HCT116 (cell line): ENCODE results near the gene LKAAEAR1. TPM values are rescaled to one million over a fixed set of nuclear protein-coding genes. Genes with fewer than 3 reads are reported as not detected.

Experiments
- ATAC-seq: fragments of 200-7000 bp; cut with Tn5 transposase; 2 replicates; pipeline ENCODE4 v1.9.1; 2020; ENCODE audit warnings: mild to moderate bottlenecking, moderate library complexity
- BruUV-seq: library from RNA; stranded (reverse); fragments of 400-500 nt; replicated peaks from 2 replicates; lab custom pipeline; 2021; lab: Mats Ljungman, UMichigan
- CTCF ChIA-PET: fragments of 300-600 bp; sonication (Branson Sonifier 250); formaldehyde crosslinking; loops from one replicate; lab custom pipeline; 2021; ENCODE audit warnings: antibody characterized with exemption; lab: Charles Lee
- POLR2A ChIA-PET: fragments of 300-600, 350-600 bp; sonication (Branson Sonifier 250); formaldehyde crosslinking; loops from one replicate; lab custom pipeline; 2021; ENCODE audit warnings: antibody characterized with exemption; lab: Charles Lee
- RAD21 ChIA-PET, 2 experiments: fragments of 300-600 bp; sonication (Branson Sonifier 250); formaldehyde crosslinking; loops; one replicate each; lab custom pipeline; 2023; ENCODE audit warnings: low total read pairs in 2 of 2; ENCODE audit not compliant: uncharacterized antibody in 2 of 2, unreplicated experiment in 2 of 2, low non-redundant PET in 1 of 2; lab: Charles Lee
- DNase-seq: peaks from one replicate; pipeline ENCODE4 v3.0.0-alpha.2; 2010; ENCODE audit warnings: low read depth, low spot score
- H2AFZ ChIP-seq: fragments of 200-600 bp; shearing (Covaris generic), sonication (generic); 2 replicates; pipeline ENCODE4 v1.6.1; 2017; ENCODE audit warnings: low read depth, mixed run types, mixed read lengths, antibody characterized with exemption, low read length; ENCODE audit not compliant: poor library complexity, severe bottlenecking
- H3K27ac ChIP-seq: 2 replicates; pipeline ENCODE4 v1.5.1; 2012; ENCODE audit warnings: low read depth, low read length
- H3K27me3 ChIP-seq: fragments of 200-600 bp; sonication (generic); 2 replicates; pipeline ENCODE4 v1.6.1; 2016; ENCODE audit warnings: mixed run types, low read length, mixed read lengths; ENCODE audit not compliant: insufficient read depth
- H3K36me3 ChIP-seq, 2 experiments: fragments of 200-500 bp in 1 of 2; fragments of 200-600 bp in 1 of 2; sonication (Bioruptor generic) in 1 of 2; sonication (generic) in 1 of 2; 2 replicates each; pipeline versions ENCODE4 v1.5.1 to v1.6.1; 2014 to 2016; ENCODE audit warnings: low read length in 2 of 2, inconsistent platforms in 1 of 2, mixed read lengths in 1 of 2, mixed run types in 1 of 2; ENCODE audit not compliant: insufficient read depth in 2 of 2, control insufficient read depth in 1 of 2
- H3K4me1 ChIP-seq, 2 experiments: fragments of 200-600 bp in 1 of 2; sonication (generic) in 1 of 2; 2 replicates each; pipeline versions ENCODE4 v1.5.1 to v1.6.1; 2012 to 2017; ENCODE audit warnings: low read length in 2 of 2, inconsistent platforms in 1 of 2, mild to moderate bottlenecking in 1 of 2, mixed read lengths in 1 of 2, mixed run types in 1 of 2, moderate library complexity in 1 of 2; ENCODE audit not compliant: insufficient read depth in 2 of 2, control insufficient read depth in 1 of 2
- H3K4me2 ChIP-seq: fragments of 200-600 bp; sonication (generic); 2 replicates; pipeline ENCODE4 v1.6.1; 2017; ENCODE audit warnings: mixed run types, low read length, mixed read lengths
- H3K4me3 ChIP-seq, 2 experiments: fragments of 200-600 bp in 1 of 2; sonication (generic) in 1 of 2; replicated peaks in 1 of 2; 2 replicates each; pipeline ENCODE4 v1.5.1; 2011 to 2016; ENCODE audit warnings: low read length in 2 of 2, control low read depth in 1 of 2, low read depth in 1 of 2, mild to moderate bottlenecking in 1 of 2, mixed read lengths in 1 of 2, mixed run types in 1 of 2
- H3K79me2 ChIP-seq: fragments of 200-600 bp; sonication (generic); 2 replicates; pipeline ENCODE4 v1.6.1; 2017; ENCODE audit warnings: mild to moderate bottlenecking, mixed run types, low read length, moderate library complexity, mixed read lengths; ENCODE audit not compliant: insufficient read depth
- H3K9ac ChIP-seq: fragments of 200-600 bp; sonication (generic); 2 replicates; pipeline ENCODE4 v1.6.1; 2016; ENCODE audit warnings: low read length, mixed read lengths
- H3K9me2 ChIP-seq: fragments of 200-600 bp; sonication (generic), shearing (Covaris generic); 2 replicates; pipeline ENCODE4 v1.6.1; 2017; ENCODE audit warnings: mixed run types, mild to moderate bottlenecking, moderate library complexity; ENCODE audit not compliant: insufficient read depth
- H3K9me3 ChIP-seq, 2 experiments: fragments of 200-500 bp in 1 of 2; fragments of 200-600 bp in 1 of 2; sonication (Bioruptor generic) in 1 of 2; sonication (generic) in 1 of 2; 2 replicates each; pipeline ENCODE4 v1.6.1; 2014 to 2017; ENCODE audit warnings: low read length in 2 of 2, mixed read lengths in 2 of 2, inconsistent platforms in 1 of 2, low read depth in 1 of 2, mild to moderate bottlenecking in 1 of 2, mixed run types in 1 of 2, moderate library complexity in 1 of 2; ENCODE audit not compliant: control insufficient read depth in 1 of 2, insufficient read depth in 1 of 2
- H4K20me1 ChIP-seq: fragments of 200-600 bp; sonication (generic), shearing (Covaris generic); 2 replicates; pipeline ENCODE4 v1.6.1; 2017; ENCODE audit warnings: mixed run types, mild to moderate bottlenecking, moderate library complexity; ENCODE audit not compliant: insufficient read depth
- CBX3 ChIP-seq: IDR thresholded peaks from 2 replicates; pipeline ENCODE4 v1.6.1; 2012; ENCODE audit warnings: low read depth
- CEBPB ChIP-seq: IDR thresholded peaks from 2 replicates; pipeline ENCODE4 v1.6.1; 2012; ENCODE audit warnings: low read depth
- EGR1 ChIP-seq: IDR thresholded peaks from 2 replicates; pipeline ENCODE4 v1.6.1; 2012; ENCODE audit warnings: low read depth
- ELF1 ChIP-seq: IDR thresholded peaks from 2 replicates; pipeline ENCODE4 v1.6.1; 2012; ENCODE audit warnings: low read depth, borderline replicate concordance
- EZH2phosphoT487 ChIP-seq: fragments of 200-600 bp; IDR thresholded peaks from 2 replicates; pipeline ENCODE4 v1.6.1; 2018; ENCODE audit warnings: antibody characterized with exemption, borderline replicate concordance
- JUND ChIP-seq: IDR thresholded peaks from 2 replicates; pipeline ENCODE4 v1.6.1; 2012
- POLR2A ChIP-seq: IDR thresholded peaks from 2 replicates; pipeline ENCODE4 v1.7.0; 2011; ENCODE audit warnings: borderline replicate concordance; ENCODE audit not compliant: insufficient read depth, insufficient read length; ENCODE audit errors: extremely low read depth
- POLR2AphosphoS5 ChIP-seq: IDR thresholded peaks from 2 replicates; pipeline ENCODE4 v1.6.1; 2011; ENCODE audit warnings: mild to moderate bottlenecking, low read depth, low read length, moderate library complexity
- SIN3A ChIP-seq: IDR thresholded peaks from 2 replicates; pipeline ENCODE4 v1.6.1; 2012; ENCODE audit warnings: low read depth
- SP1 ChIP-seq: IDR thresholded peaks from 2 replicates; pipeline ENCODE4 v1.6.1; 2012; ENCODE audit warnings: low read depth
- SRF ChIP-seq: IDR thresholded peaks from 2 replicates; pipeline ENCODE4 v1.6.1; 2012; ENCODE audit warnings: low read depth
- TCF7L2 ChIP-seq: IDR thresholded peaks from 2 replicates; pipeline ENCODE4 v1.7.0; 2011; ENCODE audit warnings: borderline replicate concordance, inconsistent platforms; ENCODE audit not compliant: insufficient read depth, insufficient read length; ENCODE audit errors: extremely low read depth
- ZFX ChIP-seq: fragments of 450-650 bp; IDR thresholded peaks from 2 replicates; pipeline ENCODE4 v1.6.1; 2017
- ZNF274 ChIP-seq: fragments of 200-500 bp; sonication (Bioruptor generic); IDR thresholded peaks from 2 replicates; pipeline ENCODE4 v1.6.1; 2014; ENCODE audit warnings: mild to moderate bottlenecking, low read depth, low read length, inconsistent platforms
- intact Hi-C: fragments of 100-400 bp; cut with micrococcal nuclease; formaldehyde crosslinking; loops from 2 replicates; pipeline ENCODE4 v1.10.0; 2022
- total RNA-seq: library from RNA; stranded (reverse); gene quantifications from one replicate; pipeline ENCODE4 v1.2.1, GENCODE V29; 2021; ENCODE audit not compliant: unreplicated experiment
- TF ChIP-seq, protein P1 (sequence below): IDR thresholded peaks from 2 replicates; pipeline ENCODE4 v1.6.1; 2012; ENCODE audit warnings: low read depth
- TF ChIP-seq, protein P2 (sequence below), 3 experiments: fragments of 200-600 bp in 1 of 3; sonication (generic) in 1 of 3; IDR thresholded peaks in 2 of 3; conservative IDR thresholded peaks in 1 of 3; 2 replicates each; pipeline ENCODE4 v1.5.1; 2012 to 2017; ENCODE audit warnings: low read depth in 2 of 3, low read length in 2 of 3, antibody characterized with exemption in 1 of 3, borderline replicate concordance in 1 of 3, control low read depth in 1 of 3, mild to moderate bottlenecking in 1 of 3, mixed read lengths in 1 of 3, mixed run types in 1 of 3, moderate library complexity in 1 of 3; ENCODE audit not compliant: insufficient read depth in 1 of 3
- TF ChIP-seq, protein P3 (sequence below): IDR thresholded peaks from 2 replicates; pipeline ENCODE4 v1.6.1; 2012
- TF ChIP-seq, protein P4 (sequence below): IDR thresholded peaks from 2 replicates; pipeline ENCODE4 v1.6.1; 2012

Gene LKAAEAR1
- total RNA-seq, 1 experiment from 2014 or later, result not detected

DNA sequence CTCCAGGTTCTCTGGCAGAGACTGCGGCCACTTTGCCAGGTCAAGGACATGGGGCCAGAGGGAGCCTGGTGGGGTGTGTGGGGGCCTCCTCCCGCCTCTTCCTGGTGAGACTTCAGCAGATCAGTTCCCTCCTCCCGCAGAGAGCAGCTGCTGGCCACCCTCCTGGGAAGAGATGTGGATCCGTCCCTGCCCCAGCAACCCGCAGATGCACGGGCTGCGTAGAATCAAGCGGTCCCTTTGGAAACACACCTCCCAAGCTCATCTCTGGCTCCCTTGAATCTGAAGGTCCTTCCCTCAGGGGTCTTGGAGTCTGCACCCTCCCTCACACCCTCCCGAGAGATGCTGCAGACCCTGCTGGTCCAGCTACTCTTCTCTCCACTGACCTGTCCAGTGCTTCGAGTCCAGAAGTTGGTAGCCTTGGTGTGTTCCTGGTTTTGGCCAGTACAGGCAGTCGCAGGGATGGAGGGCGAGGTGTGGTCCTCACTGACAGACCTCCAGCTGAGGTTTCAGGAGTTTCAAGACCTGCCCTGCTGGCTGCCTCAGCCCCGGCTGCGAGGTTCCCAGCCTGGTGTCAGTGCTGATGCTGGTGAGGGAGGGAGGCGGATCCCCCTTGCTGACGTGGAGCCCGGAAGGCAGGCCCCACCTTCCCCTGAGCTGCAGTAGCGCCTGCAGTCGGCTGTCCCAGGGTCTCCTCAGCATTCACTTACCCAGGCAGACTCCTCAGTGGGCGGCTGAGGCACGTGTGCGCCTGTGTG is 23.0 kb upstream of the LKAAEAR1 start, which contains the start of gene NPBWR2:
Gene NPBWR2, minus strand, starts transcription at position 585 of the 755 bp plus-strand sequence. CDS start 734 bp downstream, outside the sequence.
- no peak for ATAC-seq
- RAD21 ChIA-PET, result no interaction called here

More for the DNA sequence above, 23.0 kb upstream of the LKAAEAR1 start, which contains the start of gene NPBWR2:
- Histone ChIP-seq H3K9ac (no peak within 1 kb of the TSS), H3K4me3 (no peak within 1 kb of the TSS), H3K36me3 (no peaks in the 10 kb centered on the region), H3K27me3 (no peaks in the 10 kb centered on the region), H4K20me1 (no peaks in the 10 kb centered on the region), H3K9me3 (no peaks in the 10 kb centered on the region), H3K27ac (no peak within 1 kb of the TSS), H3K79me2 (no peaks in the 10 kb centered on the region), H3K4me2 (no peak within 1 kb of the TSS), H3K4me1 (peaks cover 0 to 6% of the 10 kb centered on the region in 2 experiments; a peak in 1 of 4 replicates), H3K9me2 (no peaks in the 10 kb centered on the region), H2AFZ (no peak within 1 kb of the TSS)
- TF ChIP-seq, protein P1, sequence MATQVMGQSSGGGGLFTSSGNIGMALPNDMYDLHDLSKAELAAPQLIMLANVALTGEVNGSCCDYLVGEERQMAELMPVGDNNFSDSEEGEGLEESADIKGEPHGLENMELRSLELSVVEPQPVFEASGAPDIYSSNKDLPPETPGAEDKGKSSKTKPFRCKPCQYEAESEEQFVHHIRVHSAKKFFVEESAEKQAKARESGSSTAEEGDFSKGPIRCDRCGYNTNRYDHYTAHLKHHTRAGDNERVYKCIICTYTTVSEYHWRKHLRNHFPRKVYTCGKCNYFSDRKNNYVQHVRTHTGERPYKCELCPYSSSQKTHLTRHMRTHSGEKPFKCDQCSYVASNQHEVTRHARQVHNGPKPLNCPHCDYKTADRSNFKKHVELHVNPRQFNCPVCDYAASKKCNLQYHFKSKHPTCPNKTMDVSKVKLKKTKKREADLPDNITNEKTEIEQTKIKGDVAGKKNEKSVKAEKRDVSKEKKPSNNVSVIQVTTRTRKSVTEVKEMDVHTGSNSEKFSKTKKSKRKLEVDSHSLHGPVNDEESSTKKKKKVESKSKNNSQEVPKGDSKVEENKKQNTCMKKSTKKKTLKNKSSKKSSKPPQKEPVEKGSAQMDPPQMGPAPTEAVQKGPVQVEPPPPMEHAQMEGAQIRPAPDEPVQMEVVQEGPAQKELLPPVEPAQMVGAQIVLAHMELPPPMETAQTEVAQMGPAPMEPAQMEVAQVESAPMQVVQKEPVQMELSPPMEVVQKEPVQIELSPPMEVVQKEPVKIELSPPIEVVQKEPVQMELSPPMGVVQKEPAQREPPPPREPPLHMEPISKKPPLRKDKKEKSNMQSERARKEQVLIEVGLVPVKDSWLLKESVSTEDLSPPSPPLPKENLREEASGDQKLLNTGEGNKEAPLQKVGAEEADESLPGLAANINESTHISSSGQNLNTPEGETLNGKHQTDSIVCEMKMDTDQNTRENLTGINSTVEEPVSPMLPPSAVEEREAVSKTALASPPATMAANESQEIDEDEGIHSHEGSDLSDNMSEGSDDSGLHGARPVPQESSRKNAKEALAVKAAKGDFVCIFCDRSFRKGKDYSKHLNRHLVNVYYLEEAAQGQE, result no peak
- TF ChIP-seq JUND (no peak), SP1 (no peak), CBX3 (no peak), EZH2phosphoT487 (no peak), SRF (no peak), SIN3A (no peak), POLR2AphosphoS5 (no peak), EGR1 (no peak), POLR2A (no peak), ZNF274 (no peak), CEBPB (no peak), ZFX (no peak), TCF7L2 (no peak), ELF1 (no peak)
- TF ChIP-seq, protein P2, sequence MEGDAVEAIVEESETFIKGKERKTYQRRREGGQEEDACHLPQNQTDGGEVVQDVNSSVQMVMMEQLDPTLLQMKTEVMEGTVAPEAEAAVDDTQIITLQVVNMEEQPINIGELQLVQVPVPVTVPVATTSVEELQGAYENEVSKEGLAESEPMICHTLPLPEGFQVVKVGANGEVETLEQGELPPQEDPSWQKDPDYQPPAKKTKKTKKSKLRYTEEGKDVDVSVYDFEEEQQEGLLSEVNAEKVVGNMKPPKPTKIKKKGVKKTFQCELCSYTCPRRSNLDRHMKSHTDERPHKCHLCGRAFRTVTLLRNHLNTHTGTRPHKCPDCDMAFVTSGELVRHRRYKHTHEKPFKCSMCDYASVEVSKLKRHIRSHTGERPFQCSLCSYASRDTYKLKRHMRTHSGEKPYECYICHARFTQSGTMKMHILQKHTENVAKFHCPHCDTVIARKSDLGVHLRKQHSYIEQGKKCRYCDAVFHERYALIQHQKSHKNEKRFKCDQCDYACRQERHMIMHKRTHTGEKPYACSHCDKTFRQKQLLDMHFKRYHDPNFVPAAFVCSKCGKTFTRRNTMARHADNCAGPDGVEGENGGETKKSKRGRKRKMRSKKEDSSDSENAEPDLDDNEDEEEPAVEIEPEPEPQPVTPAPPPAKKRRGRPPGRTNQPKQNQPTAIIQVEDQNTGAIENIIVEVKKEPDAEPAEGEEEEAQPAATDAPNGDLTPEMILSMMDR (IDR thresholded peaks at IDR 0.05 in 2 of 3, conservative IDR thresholded peaks at IDR 0.05 in 1 of 3; ENCODE audit: borderline replicate concordance in 1 of 3, insufficient read depth in 1 of 3, low read depth in 2 of 3, low read length in 2 of 3), result no peak
- TF ChIP-seq, protein P3, sequence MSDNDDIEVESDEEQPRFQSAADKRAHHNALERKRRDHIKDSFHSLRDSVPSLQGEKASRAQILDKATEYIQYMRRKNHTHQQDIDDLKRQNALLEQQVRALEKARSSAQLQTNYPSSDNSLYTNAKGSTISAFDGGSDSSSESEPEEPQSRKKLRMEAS, result no peak
- TF ChIP-seq, protein P4, sequence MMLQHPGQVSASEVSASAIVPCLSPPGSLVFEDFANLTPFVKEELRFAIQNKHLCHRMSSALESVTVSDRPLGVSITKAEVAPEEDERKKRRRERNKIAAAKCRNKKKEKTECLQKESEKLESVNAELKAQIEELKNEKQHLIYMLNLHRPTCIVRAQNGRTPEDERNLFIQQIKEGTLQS, result no peak
- intact Hi-C loops, result no loop called here
- CTCF ChIA-PET, result no interaction called here
- POLR2A ChIA-PET, result no interaction called here
- BruUV-seq, result no TSS peak
- DNase-seq, result no peak
